Left kidney (tissue), 8 donors: Measurements from ENCODE around the gene VAMP8. TPM values are rescaled to one million over a fixed set of nuclear protein-coding genes. Genes with fewer than 3 reads are reported as not detected.
A peak's percentile ranks its signal among the peaks of the same experiment; 100 is the strongest.
"Not testable (repeated sequence)": the region's sequence is repeated elsewhere in the genome, so short reads cannot be mapped to it uniquely, and the experiment has no call there.

Experiments
- DNase-seq: peaks from one replicate; pipeline ENCODE4 v3.0.0-alpha.2; 2013
- long read RNA-seq, 8 donors: transcript quantifications; one replicate each; lab custom pipeline, GENCODE V29; 2026
- polyA plus RNA-seq: library from polyadenylated mRNA; unstranded; fragments of 120-200 nt; gene quantifications from one replicate; pipeline ENCODE4 v1.2.1, GENCODE V29; 2013; ENCODE audit not compliant: insufficient read length

Gene VAMP8
- 89.3 TPM for polyA plus RNA-seq
- long read RNA-seq, donor 1, transcript VAMP8-201 (3 exons, 774 nt) = major isoform, 61 of 74 reads
- long read RNA-seq, donor 1, partial matches to known transcripts = 7 of 74 reads
- long read RNA-seq, donor 1, other reads (novel, unspliced or antisense) = 6 of 74 reads
- long read RNA-seq, donor 2, transcript VAMP8-201 (3 exons, 774 nt) = major isoform, 71 of 94 reads
- long read RNA-seq, donor 2, partial matches to known transcripts = 21 of 94 reads
- long read RNA-seq, donor 2, other reads (novel, unspliced or antisense) = 0 of 94 reads
- long read RNA-seq, donor 3, transcript VAMP8-201 (3 exons, 774 nt) = major isoform, 50 of 51 reads
- long read RNA-seq, donor 3, partial matches to known transcripts = 0 of 51 reads
- long read RNA-seq, donor 3, other reads (novel, unspliced or antisense) = 0 of 51 reads
- long read RNA-seq, donor 4, transcript VAMP8-201 (3 exons, 774 nt) = major isoform, 10 of 10 reads
- long read RNA-seq, donor 4, partial matches to known transcripts = 0 of 10 reads
- long read RNA-seq, donor 4, other reads (novel, unspliced or antisense) = 0 of 10 reads
- long read RNA-seq, donor 5, transcript VAMP8-201 (3 exons, 774 nt) = major isoform, 118 of 226 reads
- long read RNA-seq, donor 5, partial matches to known transcripts = 74 of 226 reads
- long read RNA-seq, donor 5, other reads (novel, unspliced or antisense) = 32 of 226 reads
- long read RNA-seq, donor 6, transcript VAMP8-201 (3 exons, 774 nt) = major isoform, 60 of 68 reads
- long read RNA-seq, donor 6, partial matches to known transcripts = 7 of 68 reads
- long read RNA-seq, donor 6, other reads (novel, unspliced or antisense) = 0 of 68 reads
- long read RNA-seq, donor 7, transcript VAMP8-201 (3 exons, 774 nt) = major isoform, 84 of 151 reads
- long read RNA-seq, donor 7, partial matches to known transcripts = 44 of 151 reads
- long read RNA-seq, donor 7, other reads (novel, unspliced or antisense) = 21 of 151 reads
- long read RNA-seq, donor 8, transcript VAMP8-201 (3 exons, 774 nt) = major isoform, 37 of 47 reads
- long read RNA-seq, donor 8, partial matches to known transcripts = 10 of 47 reads
- long read RNA-seq, donor 8, other reads (novel, unspliced or antisense) = 0 of 47 reads

DNA sequence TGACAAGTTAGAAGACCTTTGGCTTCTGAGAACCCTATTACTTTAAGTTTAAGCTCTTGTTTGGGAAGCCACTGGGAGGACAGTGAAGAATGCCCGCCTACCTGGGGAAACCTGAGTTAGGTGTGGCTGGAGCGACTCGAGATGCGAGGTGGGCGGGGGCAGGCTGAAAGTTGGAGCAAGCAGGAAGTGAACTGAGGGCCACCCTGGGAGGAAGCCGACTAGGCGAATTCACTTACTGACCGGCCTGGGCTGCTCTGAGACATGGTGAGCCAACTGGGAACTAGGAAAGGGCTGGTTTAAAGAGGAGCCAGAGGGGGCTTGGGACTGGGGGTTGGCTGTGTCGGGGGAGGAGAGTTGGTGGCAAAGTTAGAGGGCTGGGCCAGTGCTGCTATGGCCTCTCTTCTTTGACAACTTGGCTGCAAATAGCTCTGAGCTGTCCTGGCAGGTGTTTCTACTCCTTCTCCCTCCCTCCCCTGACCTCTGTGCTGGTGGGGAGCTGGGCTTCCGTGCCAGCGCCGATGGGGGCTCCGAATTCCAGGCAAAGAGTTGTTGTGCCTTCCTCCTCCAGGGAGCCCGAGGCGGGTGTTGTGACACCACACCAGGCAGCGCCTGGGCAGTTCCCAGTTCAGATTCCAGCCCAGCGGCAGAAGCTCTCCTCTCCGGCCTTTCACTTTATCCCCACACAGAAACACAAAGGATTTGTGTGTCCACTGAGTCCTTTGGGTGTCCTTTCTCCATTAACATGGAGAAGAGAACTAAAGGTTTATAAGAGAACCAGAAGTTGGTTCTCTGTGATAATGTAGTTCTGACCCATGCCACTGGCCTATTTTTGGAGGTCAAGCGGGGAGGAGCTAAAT is at the start of gene VAMP8:
VAMP8 (plus strand) TSS at position 201 of the 857 bp plus-strand sequence; CDS start at position 262, 61 bp downstream.
- DNase-seq = no peak

DNA sequence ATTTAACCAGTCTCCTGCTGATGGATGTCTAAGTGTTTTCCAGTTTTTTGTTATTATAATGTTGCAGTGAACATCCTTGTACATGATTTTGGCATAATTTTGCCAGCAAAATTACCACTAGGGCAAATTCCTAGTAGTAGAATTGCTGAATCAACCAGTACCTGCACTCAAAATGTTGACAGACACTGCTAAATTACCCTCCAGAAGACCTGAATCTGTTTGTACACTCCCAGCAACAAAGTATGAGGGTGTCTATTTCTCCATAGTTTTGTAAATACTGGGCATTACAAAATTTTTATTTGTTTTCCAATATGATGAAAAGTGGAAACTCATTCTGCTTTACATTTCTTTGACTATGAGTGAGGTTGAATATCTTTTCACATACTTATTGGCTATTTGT is 49.6 kb upstream of the VAMP8 start:
- no peak for DNase-seq

DNA sequence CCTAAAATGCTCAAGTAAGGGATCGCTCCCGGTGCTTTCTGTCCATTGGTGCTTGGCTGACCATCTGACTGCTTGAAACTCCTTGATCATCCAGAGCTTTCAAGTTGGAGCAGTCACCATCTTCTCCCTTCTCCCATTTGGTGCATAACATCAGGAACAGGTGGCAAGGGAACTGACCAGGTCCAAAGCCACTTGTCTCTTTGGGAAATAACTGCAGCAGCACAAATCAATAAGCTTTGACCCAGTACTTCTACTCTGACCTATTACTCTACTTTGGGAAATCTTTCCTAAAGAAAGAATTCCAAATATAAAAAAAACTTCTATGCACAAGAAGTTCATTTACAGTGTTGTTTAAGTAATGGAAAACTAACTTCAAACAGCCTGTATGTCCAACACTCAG is 49.0 kb upstream of the VAMP8 start:
- DNase-seq = no peak

DNA sequence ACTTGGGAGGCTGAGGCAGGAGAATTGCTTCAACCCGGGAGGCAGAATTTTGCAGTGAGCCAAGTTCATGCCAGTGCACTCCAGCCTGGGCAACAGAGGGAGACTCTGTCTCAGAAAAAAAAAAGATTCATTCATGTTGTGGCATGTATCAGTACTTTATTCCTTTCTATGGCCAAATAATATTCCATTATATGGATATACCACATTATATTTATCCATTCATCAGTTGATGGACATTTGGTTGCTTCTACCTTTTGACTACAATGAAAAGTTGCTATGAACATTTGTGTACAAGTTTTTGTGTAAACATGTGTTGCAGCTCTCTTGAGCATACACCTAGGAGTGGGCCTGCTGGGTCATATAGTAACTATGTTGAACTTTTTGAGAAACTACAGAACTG is 47.6 kb upstream of the VAMP8 start:
- DNase-seq = no peak

DNA sequence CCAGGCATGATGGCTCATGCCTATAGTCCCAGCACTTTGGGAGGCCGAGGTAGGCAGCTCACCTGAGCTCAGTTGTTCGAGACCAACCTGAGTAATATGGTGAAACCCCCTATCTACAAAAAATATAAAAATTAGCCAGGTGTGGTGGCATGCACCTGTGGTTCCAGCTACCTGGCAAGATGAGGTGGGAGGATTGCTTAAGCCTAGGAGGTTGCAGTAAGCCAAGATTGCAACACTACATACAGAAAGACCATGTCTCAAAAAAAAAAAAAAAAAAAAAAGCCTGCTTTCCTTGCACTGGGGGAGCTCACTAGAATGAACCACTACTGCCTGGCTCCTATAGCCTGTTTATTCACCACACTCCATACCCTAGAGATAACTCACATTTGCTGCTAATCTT is 45.8 kb upstream of the VAMP8 start:
- no peak for DNase-seq

DNA sequence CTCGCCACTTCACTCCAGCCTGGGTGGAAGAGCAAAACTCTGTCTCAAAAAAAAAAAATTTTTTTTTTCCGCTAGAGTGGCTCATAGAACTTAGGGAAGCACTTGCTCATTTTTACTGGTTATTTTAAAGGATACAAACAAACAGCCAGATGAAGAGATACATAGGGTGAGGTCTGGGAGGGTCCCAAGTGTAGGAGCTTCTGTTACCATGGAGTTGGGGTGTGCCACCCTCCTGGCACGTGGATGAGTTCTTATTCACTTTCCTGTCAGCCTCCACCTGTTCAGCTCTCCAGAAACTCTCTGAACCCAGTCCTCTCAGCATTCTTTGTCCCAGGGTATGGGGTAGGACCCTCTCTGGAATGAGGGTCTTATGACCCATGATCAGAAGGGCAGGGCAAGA is 43.3 kb upstream of the VAMP8 start:
- DNase-seq = no peak

DNA sequence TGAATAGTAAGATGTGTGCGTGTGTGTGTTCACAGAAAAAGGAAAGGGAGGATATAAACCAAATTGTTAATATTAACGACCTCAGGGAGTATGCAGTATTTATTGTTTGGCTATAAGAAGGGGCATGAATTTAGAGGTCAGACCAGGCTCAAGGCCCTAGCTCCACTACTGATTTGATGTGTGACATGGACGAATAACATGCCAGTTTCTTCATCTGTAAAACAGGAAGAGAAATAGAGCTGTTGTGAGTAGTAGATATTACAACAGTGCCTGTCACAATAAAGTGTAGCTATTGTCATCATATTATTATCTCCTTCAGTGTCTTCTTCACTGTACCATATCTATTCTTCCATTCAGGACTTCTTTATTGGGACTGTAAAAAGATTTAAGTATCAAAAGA is 42.5 kb upstream of the VAMP8 start:
- no peak for DNase-seq

DNA sequence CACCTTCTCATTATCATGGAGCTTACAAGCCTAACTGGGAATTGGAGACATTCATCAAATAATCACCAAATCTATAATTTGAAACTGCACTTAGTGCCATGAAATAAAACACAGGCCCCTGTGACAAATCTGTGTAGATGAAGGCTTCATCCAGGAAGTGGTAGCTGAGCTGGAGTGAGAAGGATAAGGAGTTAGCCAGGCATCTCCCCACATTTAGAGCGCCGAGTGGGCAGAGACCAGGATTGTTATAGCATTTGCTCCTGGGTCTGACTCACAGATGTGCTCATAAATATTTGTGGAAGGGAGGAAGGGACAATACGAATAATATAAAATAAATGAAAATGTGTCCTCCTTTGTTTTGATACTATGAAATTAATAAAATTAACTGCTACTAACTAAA is 40.9 kb upstream of the VAMP8 start:
- DNase-seq = no peak

DNA sequence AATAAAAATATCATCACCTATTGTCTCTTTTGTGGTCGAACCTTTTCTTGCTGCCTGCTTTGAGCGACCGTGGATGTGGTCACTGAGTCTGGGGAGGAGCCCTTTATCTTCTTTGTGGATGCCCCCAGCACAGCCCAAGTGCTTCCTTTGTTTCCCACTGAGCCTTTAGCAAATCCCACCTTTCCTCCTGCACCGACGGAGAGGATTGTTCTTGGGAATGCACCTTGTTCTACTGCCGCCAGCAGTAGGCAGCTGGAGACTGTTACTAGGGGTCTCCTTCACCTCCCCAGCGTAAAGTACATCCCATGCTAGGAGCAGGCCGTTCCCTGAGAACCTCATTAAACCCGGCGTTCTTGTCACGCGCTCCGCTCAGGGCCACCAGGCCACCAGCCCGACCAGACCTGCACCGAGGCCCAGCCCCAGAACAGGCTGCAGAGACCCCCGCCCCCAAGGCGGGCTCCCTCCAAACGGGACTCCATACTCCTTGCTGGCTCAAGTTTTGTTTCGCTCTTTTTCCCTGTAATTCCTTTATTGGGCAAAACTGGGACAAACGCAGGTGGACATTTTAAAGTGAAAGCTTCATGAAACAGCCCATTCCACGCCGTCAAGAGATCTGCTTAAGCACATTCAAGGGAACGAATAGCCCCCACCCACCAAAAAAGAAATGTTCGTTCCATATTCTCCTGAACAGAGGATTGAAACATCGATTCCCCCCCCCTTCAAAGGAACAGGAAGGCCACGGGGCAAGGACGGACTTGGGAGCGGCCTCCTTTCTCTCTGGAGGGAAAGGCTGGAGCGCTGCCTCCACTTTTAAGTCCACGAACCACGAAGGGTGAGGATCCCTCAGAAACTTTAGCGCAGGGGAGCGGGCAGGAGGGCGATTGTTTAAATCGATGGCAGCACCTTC is 39.5 kb upstream of the VAMP8 start:
- peak; percentile 68 for DNase-seq

DNA sequence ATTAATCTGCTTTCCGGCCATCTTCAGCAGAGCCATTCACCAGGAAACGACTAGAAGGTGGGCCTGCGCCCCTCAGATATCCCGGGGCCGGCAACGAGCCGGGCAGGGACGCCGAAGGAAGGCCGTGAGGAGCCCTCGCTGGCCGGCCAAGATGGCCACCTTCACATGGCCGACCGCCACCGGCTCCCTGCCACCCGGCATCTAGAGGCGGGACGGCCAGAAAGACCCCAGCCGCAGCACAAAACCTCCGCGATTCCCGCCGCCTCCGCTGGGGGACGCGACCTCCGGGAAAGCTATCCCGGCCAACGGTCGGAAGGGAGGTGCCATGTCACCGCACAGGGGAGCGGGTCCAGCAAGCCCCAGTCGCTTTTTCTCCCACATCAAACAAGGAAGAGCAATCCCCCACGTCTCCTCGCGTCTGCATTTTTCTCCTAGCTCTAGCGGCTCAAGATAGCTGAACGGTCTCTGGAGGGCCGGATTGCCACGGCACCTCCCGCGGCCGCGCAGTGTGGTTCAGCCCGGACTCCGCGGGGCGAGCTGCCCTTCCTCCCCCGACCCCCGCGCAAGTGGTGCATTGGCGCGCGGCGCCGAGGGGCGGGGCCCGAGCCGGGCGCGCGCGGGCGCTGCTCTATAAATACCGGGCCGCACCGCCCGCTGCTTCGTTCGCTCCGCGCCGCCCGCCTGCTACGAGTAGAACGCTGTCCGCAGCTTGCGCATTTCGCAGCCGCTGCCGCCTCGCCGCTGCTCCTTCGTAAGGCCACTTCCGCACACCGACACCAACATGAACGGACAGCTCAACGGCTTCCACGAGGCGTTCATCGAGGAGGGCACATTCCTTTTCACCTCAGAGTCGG is 38.7 kb upstream of the VAMP8 start, which contains the start of gene MAT2A:
MAT2A (plus strand) TSS at position 662 of the 854 bp plus-strand sequence; CDS start at position 782, 120 bp downstream.
- peak; percentile 95 for DNase-seq

DNA sequence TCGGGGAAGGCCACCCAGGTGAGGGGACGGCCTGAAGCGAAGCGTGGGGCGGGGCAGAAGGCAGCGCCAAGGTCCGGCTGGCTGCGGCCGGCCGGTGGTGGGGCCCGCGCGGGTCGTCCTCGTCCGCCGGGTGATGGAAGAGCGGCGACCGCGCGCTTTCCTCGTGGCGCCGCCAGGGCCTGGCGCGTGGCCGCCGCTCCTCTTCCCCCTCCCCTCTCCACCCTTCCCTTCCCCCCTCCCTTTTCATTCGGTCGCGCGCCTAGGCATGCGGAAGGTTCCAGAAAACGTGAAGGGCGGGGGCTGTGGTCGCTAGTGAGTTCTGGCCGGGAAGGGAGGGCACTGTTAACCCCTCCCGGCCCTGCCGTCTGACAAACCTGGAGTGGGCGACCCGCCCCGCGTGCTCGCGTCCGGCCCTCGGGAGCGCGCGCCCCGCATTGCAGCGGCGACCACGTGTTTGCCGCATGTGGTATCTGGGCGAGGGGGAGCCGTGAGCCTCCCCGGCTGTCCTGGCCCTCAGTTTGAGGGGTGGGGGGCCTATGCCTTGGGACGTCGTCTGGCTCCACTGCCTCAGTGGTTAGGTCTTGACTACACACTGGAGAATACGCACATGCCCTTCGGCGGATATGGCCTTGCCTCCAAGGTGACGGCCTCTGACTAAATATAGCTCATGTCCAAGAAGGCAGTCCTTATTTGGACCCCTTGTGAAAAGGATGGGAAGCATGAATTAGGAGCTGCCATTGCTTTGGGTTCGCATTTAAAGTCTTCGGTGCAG is 37.8 kb upstream of the VAMP8 start:
- DNase-seq = peak; percentile 71

DNA sequence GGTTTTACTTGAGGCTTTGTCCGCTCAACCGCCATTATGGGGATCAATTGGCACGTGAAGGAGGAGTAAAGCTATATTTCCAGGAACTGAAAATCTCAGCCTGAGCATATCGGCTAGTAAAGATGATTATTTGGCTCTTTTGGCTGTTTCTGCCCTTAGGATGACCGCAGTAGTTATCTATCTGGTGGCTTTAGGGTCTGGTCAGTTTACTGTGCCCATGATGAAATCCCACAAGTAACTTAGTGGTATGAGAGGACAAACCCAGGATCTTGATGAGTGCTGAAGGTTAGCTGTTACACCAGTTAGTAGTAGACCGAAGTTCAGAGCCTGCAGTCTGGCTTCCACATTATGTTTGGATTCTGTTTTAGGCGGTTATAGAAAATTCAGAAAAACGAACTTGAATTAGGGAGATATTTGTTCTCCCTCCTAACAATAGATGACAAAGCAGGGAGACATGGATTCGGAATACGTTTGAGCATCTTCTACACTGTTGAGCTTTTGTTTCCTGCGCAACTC is 37.2 kb upstream of the VAMP8 start:
- no peak for DNase-seq

DNA sequence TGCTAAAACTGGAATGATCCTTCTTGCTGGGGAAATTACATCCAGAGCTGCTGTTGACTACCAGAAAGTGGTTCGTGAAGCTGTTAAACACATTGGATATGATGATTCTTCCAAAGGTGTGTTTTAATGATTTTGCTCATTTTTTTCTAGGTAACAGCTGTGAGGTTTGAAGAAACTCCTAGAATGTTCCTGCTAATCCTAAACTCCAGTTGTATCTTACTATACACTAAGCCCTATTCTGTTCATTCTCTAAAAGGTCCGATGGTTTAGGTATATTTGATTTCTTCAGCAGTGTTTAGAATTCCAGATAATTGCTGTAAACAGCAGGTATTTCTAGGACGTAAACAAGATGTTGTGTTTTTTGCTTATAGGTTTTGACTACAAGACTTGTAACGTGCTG is 36.1 kb upstream of the VAMP8 start:
- no peak for DNase-seq

DNA sequence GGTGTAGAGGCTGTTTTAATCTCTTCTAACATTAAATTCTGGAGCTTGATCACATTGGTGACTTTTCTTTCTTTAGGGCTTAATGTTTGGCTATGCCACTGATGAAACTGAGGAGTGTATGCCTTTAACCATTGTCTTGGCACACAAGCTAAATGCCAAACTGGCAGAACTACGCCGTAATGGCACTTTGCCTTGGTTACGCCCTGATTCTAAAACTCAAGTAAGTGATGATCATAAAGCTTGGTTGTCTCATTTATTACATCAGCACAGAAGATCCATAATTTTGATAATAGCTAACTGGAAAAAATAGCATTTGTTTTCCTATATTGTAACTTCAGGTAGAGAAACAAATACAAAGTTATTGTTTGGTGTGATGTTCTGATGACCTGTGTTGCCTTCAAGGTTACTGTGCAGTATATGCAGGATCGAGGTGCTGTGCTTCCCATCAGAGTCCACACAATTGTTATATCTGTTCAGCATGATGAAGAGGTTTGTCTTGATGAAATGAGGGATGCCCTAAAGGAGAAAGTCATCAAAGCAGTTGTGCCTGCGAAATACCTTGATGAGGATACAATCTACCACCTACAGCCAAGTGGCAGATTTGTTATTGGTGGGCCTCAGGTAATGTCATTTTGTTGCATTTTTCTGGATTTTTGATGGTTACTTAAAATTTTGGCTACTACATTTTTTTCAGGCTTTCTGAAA is 35.5 kb upstream of the VAMP8 start:
- no peak for DNase-seq

DNA sequence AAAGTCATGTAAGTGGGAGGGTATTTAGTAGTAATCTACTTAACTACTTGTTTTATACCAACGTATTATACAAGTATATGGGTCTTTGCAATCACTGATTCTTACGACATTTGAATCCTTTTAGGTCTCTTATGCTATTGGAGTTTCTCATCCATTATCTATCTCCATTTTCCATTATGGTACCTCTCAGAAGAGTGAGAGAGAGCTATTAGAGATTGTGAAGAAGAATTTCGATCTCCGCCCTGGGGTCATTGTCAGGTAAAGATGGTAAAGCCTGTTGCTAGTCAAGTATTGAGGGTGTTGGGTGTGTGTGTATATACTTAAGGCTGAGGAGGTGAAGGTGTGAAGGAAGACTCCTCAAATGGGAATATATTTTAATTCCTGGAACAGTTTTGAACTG is 34.6 kb upstream of the VAMP8 start:
- no peak for DNase-seq

DNA sequence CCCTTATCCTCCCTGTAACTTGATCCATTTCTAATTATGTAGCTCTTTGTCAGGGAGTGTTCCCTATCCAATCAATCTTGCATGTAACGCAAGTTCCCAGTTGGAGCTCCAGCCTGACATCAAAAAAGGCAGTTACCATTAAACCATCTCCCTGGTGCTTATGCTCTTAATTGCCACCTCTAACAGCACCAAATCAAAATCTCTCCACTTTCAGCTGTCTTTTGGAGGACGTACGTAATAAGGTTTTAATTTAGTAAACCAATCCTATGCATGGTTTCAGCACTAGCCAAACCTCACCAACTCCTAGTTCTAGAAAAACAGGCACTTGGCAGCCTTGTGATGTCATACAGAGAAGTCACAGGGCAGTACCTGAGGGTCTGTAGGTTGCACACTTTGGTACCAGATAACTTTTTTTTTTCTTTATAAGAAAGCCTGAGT is 33.1 kb upstream of the VAMP8 start:
- not testable (repeated sequence) for DNase-seq

DNA sequence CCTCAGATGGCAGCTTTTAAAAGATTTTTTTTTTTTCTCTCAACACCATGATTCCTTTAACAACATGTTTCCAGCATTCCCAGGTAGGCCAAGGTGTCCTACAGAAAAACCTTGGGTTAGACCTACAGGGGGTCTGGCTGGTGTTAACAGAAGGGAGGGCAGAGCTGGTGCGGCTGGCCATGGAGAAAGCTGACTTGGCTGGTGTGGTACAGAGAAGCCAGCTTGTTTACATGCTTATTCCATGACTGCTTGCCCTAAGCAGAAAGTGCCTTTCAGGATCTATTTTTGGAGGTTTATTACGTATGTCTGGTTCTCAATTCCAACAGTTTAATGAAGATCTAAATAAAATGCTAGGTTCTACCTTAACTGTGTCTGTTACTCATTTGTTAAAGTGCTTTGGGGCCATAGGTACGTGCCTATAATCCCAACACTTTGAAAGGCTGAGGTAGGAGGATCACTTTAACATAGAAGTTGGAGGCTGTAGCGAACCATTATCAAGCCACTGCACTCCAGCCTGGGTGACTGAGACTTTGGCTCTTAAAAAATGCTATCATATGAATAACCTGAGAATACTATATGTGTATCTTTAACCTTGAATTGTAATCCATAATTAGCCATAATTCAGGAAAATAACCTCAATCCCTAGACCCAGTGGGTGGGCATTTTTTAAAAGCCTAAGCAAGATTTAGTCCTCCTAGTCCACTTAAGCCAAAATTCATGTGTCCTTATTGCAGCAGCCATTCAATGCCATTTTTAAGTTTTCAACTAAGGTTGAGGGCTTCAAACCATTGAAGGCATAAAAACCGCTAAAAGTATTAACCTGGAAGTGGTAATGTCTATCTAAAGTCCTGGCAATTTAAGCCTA is 32.2 kb upstream of the VAMP8 start:
- DNase-seq = not testable (repeated sequence)
